Neuron (in vitro differentiated cells): ENCODE results near the gene ABCA2.

Experiments used
- H2AFZ ChIP-seq: one replicate; pipeline ENCODE4 v1.6.1; 2013; ENCODE audit warnings: low read depth, mild to moderate bottlenecking, inconsistent platforms, low read length, moderate library complexity
- H3K27me3 ChIP-seq: one replicate; pipeline ENCODE4 v1.6.1; 2013; ENCODE audit warnings: low read length; ENCODE audit not compliant: insufficient read depth
- H3K36me3 ChIP-seq: one replicate; pipeline ENCODE4 v1.6.1; 2013; ENCODE audit warnings: low read length; ENCODE audit not compliant: insufficient read depth
- H3K4me1 ChIP-seq: one replicate; pipeline ENCODE4 v1.6.1; 2013; ENCODE audit warnings: low read length; ENCODE audit not compliant: insufficient read depth
- H3K4me3 ChIP-seq: 2 replicates; pipeline ENCODE4 v1.5.1; 2013; ENCODE audit warnings: mild to moderate bottlenecking, low read length, moderate library complexity
- H3K9me3 ChIP-seq: one replicate; pipeline ENCODE4 v1.6.1; 2013; ENCODE audit warnings: low read length

ABCA2 gene

DNA sequence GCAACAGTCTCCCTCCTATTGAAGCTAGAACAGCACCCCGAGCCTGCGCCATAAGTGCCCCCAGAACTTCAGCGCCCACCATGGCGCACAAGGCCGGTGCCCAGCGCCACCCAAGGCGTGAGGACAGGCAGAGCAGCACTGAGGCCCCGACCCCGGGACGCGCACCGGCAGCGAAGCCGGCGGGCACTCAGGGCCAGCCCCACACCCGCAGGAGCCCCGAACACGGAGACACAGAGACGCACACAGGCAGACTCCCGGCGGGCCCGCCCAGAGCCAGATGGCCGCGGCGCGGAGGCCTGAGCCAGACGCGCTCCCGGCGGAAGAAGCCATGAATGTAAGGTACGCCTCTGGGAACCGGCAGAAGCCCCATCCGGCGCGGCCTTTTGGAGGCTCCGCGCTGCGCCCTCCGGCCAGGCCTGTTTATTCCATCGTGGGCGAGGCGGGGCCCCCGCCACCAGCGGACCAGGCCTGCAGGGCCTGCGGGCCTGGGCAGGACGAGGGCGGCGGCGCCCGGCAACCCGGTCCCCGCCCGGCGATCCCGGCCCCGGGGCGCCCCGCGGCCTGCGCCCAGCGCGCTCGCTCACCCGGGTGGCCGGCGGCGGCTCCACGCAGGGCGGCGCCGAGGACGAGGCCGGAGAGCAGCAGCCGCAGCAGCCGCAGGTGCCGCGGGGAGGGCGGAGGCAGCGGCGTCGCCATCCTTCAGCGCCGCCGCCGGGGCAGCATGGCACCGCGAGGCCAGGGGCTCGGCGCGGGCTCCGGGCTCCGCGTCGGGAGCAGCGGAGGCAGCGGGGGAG lies 17.5 kb upstream of the ABCA2 start:
- H3K9me3 ChIP-seq, result no peaks in the 10 kb centered on the region
- H3K4me1 ChIP-seq, result peaks cover 38% of the 10 kb centered on the region
- H3K36me3 ChIP-seq, result no peaks in the 10 kb centered on the region
- H3K27me3 ChIP-seq, result peaks cover 28% of the 10 kb centered on the region
- H3K4me3 ChIP-seq, result peak overlapping the region; percentile 85
- H2AFZ ChIP-seq, result peak overlapping the region; percentile 75

DNA sequence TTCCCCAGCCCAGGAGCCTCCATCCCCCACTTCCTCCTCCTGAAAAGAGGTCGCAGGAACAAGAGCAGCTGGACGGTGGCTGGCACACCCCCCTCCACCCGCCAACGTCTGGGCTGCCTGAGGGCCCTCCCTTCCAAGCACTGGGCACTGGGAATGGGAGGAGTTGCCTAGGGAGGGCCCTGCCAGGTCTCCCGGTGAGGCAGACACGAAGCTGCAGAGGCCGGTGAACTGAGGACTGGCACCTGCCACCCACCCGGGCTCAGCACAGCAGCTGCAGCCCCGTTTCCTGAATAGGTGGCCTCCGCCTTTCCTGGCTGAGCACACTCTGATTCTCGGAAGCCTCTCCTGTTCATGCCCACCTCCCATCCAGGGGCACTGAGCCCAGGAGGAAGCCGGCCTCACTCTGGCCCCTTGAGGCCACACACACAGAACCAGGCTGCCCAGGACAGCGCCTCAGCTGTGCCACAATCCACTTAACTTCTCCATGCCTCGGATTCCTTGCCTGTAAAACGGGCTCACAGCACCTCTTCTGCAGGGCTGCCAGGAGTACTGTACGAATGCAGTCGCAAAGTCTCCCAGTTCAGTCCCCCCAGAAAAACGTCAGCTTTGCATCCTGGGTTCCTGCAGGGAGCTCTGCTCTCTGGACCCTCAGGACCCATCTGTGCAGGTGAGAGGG lies 16.6 kb upstream of the ABCA2 start:
- Histone ChIP-seq H3K4me1 (peaks cover 40% of the 10 kb centered on the region), H3K36me3 (peaks cover 4% of the 10 kb centered on the region), H3K27me3 (peaks cover 20% of the 10 kb centered on the region), H3K4me3 (peak overlapping the region; percentile 85), H2AFZ (no peak overlapping the region), H3K9me3 (no peaks in the 10 kb centered on the region)

DNA sequence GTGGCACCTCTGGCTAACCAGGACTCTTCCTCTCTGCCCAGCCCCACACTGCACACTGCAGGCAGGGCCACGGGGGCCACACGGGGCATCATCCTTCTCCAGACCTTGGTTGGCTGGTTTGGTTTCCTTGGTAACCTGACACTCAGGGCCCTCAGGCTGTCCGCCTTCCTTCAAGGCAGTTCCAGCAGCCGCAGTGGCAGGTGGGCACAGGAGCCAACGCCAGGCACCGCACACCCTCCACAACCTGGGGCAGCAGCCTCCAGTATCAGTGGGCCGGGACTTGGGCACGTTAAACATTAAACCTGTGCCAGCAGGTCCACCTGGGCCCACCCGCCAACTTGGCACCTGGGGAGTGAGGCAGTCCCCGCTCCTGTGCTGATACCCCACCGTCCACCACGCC lies 16.0 kb upstream of the ABCA2 start:
- Histone ChIP-seq H3K4me3 (peak overlapping the region; percentile 85), H3K36me3 (peaks cover 10% of the 10 kb centered on the region), H3K4me1 (peaks cover 40% of the 10 kb centered on the region), H2AFZ (no peak overlapping the region), H3K9me3 (no peaks in the 10 kb centered on the region), H3K27me3 (peaks cover 14% of the 10 kb centered on the region)

DNA sequence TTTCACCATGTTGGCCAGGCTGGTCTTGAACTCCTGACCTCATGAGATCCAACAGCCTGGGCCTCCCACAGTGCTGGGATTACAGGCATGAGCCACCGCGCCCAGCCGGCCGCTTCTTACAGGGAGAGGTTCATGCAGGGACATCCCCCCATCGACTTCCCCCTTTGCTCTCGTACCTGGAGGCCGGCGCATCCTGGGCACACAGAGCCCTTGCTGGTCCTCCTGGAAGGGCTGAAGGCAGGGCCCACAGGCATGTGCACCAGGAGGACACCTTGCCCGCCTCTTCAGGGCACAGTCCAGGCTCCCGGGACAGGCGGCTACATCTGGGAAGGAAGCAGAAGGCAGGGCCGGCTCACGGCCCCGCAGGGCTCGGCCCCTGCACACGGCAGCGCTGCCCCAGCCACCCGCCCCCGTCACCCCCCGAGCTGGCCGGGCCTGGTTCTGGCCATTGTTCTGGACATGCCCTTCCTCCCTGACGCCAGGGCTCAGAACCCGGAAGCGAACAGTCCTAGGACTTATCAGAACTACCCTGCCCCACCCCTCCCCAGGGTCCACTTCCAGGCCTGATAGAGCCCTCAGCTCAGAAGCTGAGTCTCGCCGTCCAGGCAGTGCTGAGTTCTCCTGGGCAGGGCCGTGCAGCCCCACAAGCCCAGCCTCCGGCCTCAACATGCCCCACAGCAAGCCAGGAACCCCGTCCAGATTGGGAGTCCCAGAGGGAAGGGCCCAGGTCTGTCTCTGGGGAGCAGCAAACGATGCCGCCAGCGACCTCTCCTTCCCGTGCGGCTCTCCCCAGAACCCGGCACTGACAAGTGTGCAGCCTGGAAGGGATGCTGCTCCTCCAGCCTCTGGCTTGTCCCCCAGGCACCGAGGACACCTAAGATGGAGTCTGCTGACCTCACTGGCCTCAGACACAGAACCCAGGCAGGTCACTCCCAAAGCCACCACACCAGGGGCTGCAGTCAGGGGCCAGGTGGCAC lies 15.0 kb upstream of the ABCA2 start:
- Histone ChIP-seq H3K27me3 (peaks cover 9% of the 10 kb centered on the region), H3K9me3 (no peaks in the 10 kb centered on the region)

DNA sequence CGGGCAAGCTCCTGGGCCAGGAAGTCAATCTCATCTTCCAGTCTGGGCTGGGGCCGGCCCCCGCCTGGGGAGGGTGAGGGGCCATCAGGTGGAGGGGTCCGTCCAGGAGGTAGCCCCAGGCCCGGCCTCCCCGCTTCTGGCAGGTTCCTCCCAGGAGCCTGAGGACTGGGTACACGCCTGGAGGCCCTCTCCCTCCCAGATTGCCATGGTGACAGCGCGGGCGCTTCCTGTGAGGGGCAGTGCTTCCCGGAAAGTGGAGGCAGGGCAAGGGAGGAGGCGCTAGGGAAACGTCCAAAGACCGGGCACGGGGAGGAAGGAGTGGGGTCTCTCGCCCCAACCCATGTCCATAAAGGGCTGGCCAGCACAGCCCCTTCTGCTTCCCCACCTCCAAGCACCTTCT lies 13.1 kb upstream of the ABCA2 start:
- Histone ChIP-seq H3K27me3 (no peaks in the 10 kb centered on the region), H3K4me3 (peak overlapping the region; percentile 31), H2AFZ (no peak overlapping the region)

More for the DNA sequence above, 15.0 kb upstream of the ABCA2 start:
- Histone ChIP-seq H3K36me3 (peaks cover 16% of the 10 kb centered on the region), H2AFZ (no peak overlapping the region), H3K4me3 (no peak overlapping the region), H3K4me1 (peaks cover 40% of the 10 kb centered on the region)

DNA sequence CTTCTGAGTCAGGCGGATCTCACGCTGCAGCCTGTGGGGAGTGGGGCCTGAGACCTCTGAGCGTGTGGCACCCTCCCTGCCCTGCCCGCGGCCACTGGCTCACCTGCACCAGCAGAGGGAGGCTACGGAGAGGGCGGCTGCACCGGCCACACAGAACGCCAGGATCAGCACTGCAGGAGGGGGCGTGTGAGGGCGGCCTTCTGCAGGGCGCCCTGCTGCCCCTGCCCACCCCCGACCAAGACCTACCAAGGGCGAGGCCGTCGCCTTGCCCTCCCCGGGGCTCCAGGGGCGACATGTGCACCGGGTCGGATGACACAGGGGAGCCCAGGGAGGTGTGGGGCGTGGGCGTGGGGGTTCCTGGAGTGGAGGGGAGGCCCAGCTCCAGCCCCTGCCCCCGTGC lies 12.5 kb upstream of the ABCA2 start:
- Histone ChIP-seq H3K27me3 (no peaks in the 10 kb centered on the region), H3K36me3 (peaks cover 22% of the 10 kb centered on the region), H3K4me3 (peak overlapping the region; percentile 31), H3K9me3 (no peaks in the 10 kb centered on the region), H2AFZ (no peak overlapping the region), H3K4me1 (peaks cover 40% of the 10 kb centered on the region)

More for the DNA sequence above, 13.1 kb upstream of the ABCA2 start:
- Histone ChIP-seq H3K9me3 (no peaks in the 10 kb centered on the region), H3K36me3 (peaks cover 22% of the 10 kb centered on the region), H3K4me1 (peaks cover 40% of the 10 kb centered on the region)

DNA sequence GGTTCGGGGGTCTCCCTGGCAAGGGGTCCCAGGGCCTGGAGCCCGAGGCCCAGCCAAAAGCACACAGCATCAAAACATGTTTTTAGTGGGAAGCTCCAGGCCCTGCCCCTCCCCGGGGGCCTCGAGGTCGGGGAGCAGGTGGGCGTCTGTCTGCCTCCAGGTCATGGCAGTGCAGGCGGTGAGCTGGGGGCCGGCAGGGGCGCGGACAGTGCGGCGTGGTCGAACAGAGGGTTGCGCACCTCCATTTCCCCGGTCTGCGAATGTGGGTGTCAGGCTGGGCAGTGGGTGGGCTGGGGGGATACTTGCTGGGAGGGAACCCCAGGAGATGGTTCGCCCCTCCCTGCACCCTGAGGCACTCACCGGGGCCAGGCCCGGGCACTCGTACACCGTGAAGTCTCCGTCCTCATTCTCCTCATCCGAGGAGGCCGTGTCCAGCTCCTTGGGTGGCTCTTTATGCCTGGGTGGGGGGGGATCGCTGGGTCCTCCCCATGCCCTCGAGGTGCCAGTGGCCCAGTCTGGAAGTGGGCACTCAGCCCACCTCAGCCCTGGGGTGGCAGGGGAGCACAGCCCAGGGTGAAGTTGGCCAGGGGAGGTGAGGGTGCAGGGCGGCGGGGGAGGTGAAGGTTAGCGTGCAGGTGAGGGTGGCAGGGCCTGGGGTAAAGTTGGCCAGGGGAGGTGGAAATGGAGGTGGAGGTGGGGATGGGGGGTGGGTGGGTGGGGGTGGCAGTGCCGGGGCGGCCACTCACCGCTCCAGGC lies 11.8 kb upstream of the ABCA2 start:
- Histone ChIP-seq H3K27me3 (no peaks in the 10 kb centered on the region), H3K4me1 (peaks cover 34% of the 10 kb centered on the region), H2AFZ (no peak overlapping the region), H3K9me3 (no peaks in the 10 kb centered on the region), H3K36me3 (peaks cover 22% of the 10 kb centered on the region), H3K4me3 (no peak overlapping the region)

DNA sequence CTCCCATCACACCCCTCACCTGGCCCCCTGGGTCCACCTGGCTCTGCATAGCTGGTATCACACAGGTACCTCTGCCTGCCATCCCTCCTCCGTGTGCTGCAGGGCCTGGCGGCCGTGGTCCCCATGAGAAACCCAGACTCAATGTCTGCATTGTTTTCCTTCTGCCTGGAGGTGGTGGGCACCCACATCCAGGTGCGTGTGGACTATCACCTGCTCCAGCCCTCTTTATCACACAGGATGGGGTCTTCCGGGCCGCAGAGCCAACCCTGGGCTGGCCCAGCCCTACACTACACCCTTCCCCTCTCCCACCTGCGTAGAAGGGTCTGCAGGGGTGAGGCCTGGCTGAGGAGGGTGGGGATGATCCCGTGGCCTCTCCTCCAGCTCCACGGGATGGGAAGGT lies 10.9 kb upstream of the ABCA2 start:
- Histone ChIP-seq H3K4me1 (peaks cover 26% of the 10 kb centered on the region), H3K36me3 (peaks cover 22% of the 10 kb centered on the region), H3K4me3 (no peak overlapping the region), H3K27me3 (no peaks in the 10 kb centered on the region), H2AFZ (no peak overlapping the region), H3K9me3 (no peaks in the 10 kb centered on the region)

DNA sequence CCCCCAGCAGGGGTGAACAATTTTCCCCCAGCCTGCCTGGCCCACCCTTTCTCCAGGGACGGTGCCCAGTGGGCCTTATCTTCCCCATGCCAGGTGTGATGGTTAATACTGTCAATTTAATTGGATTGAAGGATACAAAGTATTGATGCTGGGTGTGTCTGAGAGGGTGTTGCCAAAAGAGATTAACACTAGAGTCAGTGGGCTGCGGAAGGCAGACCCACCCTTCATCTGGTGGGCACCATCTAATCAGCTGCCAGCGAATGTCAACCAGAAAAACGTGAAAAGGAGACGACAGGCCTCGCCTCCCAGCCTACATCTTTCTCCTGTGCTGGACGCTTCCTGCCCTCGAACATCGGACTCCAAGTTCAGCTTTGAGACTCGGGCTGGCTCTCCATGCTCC lies 9.4 kb upstream of the ABCA2 start:
- peaks cover 22% of the 10 kb centered on the region for H3K36me3 ChIP-seq
- H3K9me3 ChIP-seq, result no peaks in the 10 kb centered on the region
- peaks cover 17% of the 10 kb centered on the region for H3K4me1 ChIP-seq
- no peaks in the 10 kb centered on the region for H3K27me3 ChIP-seq
- H3K4me3 ChIP-seq, result no peak overlapping the region
- no peak overlapping the region for H2AFZ ChIP-seq

DNA sequence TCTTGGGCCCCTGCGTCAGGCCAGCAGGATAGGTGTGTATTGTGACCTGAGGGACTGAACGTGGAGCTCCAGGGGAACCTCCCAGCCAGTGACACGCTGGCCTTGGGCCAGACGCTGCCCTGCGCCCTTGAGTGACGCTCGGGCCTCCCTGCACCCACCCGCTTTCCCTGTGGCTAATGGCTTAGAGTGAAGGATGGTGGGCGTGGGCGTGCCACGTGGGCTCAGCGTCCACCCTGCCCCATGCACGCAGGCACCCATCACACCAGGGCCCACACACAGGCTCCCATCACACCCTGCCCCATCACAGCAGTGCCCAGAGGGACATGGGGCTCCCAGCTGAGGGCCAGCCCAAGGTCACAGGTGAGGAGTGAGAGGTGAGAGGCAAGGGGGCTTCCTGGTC lies 9.0 kb upstream of the ABCA2 start:
- peaks cover 22% of the 10 kb centered on the region for H3K36me3 ChIP-seq
- H3K4me3 ChIP-seq, result no peak overlapping the region
- H2AFZ ChIP-seq, result no peak overlapping the region
- peaks cover 17% of the 10 kb centered on the region for H3K4me1 ChIP-seq
- H3K9me3 ChIP-seq, result no peaks in the 10 kb centered on the region
- H3K27me3 ChIP-seq, result no peaks in the 10 kb centered on the region

DNA sequence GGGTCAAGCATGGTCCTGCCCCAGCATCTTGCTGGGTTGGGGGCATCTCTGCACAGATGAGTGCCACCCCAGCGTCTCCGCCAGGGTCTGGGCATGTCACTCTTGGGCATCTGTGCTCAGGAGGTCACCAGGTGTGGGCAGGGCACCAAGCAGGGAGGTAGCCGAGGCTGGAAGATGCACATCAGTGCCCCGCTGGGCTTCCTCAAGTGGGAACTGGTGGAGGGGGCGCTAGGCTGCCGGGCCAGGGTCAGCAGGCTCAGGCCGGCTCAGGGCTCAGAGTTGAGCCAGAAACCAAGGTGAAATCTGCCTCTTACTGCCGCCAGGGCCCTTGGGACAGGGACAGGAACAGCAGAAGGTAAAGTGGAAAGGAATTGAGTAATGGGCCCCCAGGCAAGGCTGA lies 7.9 kb upstream of the ABCA2 start:
- no peaks in the 10 kb centered on the region for H3K9me3 ChIP-seq
- no peak overlapping the region for H3K4me3 ChIP-seq
- H3K27me3 ChIP-seq, result no peaks in the 10 kb centered on the region
- peaks cover 7% of the 10 kb centered on the region for H3K4me1 ChIP-seq
- H3K36me3 ChIP-seq, result peaks cover 22% of the 10 kb centered on the region
- no peak overlapping the region for H2AFZ ChIP-seq

DNA sequence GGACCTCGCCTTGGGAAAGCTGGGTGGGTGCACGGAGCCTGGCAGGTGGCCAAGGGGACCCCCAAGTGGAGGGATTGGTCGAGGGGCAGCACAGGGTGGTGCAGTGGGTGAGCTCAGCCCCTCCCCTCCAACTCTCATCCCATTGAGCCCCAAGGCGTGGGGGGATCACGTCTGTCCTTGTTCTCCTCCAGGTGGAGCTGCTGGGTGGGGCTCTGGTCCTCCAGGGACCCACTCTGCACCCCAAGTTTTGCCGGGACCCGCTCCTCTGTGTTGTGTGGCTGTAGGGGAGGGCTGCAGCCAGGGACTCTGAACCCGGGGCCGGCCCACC lies 7.4 kb upstream of the ABCA2 start:
- peaks cover 22% of the 10 kb centered on the region for H3K36me3 ChIP-seq
- H3K27me3 ChIP-seq, result no peaks in the 10 kb centered on the region
- H3K4me1 ChIP-seq, result peaks cover 2% of the 10 kb centered on the region
- H3K9me3 ChIP-seq, result no peaks in the 10 kb centered on the region
- no peak overlapping the region for H3K4me3 ChIP-seq
- no peak overlapping the region for H2AFZ ChIP-seq
